GM12874 (cell line): ENCODE data around the gene MSLN.

ENCODE experiments used
- TF ChIP-seq, protein P1 (sequence below): IDR thresholded peaks from 2 replicates; pipeline ENCODE4 v1.5.1; 2011; ENCODE audit warnings: low read depth, mild to moderate bottlenecking, control low read depth, low read length, moderate library complexity; ENCODE audit not compliant: insufficient read depth

Gene MSLN

DNA sequence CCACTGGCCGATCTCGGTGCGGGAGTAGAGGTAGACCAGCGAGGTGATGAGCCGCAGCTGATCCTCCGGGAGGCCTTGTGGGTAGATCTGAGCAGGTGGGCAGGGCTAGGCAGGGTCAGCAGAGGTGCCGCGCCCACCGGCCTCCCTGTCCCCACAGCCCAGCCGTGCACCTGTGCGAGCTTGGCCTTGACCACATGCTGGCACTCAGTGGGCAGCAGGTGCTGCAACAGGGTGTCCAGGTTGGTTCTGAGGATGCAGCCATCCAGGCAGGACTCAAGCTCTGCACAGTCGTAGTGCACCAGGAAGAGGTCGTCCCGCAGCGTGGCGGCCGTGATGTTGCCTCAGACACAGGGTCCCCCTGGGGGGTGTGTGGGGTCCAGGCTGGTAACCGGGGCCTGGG is 12.4 kb downstream of the MSLN start:
- TF ChIP-seq, protein P1, sequence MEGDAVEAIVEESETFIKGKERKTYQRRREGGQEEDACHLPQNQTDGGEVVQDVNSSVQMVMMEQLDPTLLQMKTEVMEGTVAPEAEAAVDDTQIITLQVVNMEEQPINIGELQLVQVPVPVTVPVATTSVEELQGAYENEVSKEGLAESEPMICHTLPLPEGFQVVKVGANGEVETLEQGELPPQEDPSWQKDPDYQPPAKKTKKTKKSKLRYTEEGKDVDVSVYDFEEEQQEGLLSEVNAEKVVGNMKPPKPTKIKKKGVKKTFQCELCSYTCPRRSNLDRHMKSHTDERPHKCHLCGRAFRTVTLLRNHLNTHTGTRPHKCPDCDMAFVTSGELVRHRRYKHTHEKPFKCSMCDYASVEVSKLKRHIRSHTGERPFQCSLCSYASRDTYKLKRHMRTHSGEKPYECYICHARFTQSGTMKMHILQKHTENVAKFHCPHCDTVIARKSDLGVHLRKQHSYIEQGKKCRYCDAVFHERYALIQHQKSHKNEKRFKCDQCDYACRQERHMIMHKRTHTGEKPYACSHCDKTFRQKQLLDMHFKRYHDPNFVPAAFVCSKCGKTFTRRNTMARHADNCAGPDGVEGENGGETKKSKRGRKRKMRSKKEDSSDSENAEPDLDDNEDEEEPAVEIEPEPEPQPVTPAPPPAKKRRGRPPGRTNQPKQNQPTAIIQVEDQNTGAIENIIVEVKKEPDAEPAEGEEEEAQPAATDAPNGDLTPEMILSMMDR: no peak

DNA sequence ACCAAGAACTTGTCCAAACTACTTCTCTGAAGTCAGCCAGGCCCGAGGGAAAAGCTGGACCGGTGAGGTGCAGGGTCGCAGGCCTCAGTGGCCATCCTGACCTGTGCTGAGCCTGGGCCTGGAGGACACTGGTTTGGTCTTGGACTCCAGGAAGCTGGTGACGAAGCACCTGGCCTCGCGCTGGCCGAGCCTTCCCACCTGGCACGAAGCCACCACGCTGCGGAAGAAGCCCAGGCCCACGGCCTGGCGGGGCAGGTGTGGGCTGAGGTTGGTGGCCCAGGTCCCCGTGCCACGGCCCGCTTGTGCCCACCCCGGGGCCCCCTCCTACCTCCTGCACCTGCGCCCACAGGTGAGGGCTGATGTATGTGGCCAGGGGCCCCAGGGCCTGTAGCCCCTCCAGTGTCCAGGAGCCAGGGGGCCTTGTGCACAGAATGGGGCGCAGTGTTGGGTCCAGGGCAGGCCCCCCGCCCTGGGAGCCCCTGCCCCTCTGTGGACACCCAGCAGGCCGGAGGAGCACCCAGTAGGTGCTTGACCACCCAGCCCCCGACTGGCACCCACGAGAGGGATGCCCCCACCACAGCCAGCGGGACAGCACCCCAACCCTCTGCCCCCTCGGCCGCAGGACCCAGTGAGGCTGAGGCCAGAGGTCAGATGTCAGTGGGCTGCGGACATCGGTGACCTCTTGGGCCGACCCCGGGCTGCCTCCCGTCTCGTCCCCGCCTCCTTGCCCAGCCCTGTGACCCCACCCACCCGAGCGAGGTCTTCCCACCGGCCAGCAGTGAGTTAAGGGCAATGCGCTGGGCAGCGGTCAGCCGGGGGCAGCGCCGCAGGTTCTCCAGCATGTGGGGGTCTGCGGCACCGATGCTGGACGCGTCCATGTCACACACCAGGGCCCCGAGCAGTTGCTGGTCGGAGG is 13.8 kb downstream of the MSLN start:
- TF ChIP-seq, protein P1: no peak

DNA sequence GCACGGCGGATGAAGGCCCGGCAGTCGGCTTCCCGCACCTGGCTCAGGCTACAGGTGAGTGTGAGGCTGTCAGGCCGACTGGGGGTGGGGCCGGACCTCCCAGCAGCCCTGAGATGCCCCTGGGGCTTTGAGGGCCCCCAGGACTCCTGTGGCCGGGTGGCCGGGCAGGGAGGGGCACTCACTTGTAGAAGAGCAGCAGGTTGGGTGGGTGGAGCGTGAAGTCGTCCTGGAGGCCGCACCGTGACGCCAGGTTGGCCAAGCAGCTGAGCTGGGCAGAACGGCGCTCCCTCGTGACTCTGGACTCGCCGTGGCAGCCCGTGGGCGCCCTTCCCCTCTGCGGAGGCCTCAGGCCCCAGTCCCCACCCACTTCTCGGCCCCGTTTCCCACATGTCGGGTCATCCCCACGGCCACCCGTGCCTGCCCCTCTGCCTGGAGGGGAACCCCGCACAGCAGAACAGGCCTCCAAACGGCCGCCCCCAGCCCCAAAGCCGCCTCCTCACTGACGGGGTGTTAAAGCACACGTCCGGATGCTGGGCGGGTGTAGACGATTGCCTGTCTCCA is 14.8 kb downstream of the MSLN start:
- TF ChIP-seq, protein P1: no peak

DNA sequence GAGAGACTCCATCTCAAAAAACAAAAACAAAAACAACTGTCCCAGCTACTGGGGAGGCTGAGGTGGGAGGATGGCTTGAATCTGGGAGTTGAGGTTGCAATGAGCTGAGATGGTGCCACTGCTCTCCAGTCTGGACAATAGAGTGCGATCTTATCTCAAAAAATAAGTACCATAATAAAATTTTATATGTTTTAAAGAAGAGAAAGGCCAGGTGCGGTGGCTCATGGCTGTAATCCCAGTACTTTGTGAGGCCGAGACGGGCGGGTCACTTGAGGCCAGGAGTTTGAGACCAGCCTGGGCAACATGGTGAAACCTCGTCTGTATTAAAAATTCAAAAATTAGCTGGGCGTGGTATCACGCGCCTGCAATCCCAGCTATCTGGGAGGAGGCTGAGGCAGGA is 16.3 kb downstream of the MSLN start:
- TF ChIP-seq, protein P1: no peak

DNA sequence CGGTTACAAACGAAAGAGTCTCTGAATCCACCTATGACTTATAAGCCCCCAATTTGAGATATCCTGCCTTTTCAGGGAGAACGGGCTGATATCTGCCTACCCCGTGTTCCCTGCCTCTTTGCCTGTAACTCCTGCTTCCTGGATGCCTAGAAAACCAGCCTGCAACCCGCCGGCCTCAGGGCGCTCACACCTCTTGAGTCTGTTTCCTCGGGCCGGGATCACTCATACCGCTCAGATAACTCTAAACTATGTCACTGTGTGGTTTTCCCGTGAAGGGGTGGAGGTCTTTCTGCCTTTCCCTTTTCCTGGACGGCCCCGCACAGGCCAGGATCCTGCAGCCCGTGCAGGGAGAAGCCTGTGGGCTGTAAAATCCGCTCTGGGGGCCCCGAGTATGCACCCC is 17.3 kb downstream of the MSLN start:
- TF ChIP-seq, protein P1: no peak

DNA sequence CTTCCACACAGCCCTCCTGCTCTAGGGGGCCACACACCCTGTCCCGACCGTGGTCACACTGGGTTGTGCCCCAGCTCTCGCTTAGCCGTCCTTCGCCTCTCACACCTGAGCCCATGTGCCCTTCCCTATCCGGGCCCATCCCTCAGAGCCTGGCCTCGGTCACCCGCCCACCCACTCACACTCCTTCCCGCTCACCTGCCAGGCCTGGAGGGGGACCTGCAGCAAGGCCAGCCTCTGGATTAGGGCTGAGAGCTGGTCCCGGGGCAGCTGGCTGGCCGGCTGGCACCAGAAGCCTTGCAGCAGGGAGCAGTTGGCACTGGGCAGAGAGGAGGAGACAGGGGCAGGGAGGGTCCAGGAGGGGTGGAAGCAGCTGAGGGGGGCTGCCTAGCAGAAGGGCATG is 17.9 kb downstream of the MSLN start:
- TF ChIP-seq, protein P1: no peak

DNA sequence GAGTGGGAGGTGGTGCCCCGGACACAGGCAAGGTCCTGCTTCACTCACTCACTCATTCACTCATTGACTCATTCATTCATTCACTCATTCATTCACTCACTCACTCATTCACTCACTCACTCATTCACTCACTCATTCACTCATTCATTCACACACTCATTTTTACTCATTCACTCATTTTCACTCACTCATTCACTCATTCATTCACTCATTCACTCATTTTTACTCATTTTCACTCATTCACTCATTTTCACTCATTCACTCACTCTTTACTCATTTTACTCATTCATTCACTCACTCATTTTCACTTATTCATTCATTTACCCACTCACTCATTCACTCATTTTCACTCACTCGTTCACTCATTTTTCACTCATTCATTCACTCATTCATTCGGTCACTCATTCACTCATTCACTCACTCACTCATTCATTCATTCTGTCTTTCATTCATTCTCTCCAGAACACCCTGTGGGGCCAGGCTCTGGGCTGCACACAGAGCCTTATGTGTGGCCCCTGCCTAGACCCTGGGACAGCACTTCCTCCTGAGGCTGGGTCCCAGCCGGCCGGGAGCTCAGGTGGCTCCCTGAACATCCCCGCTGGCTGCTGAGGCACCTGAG is 18.5 kb downstream of the MSLN start:
- TF ChIP-seq, protein P1: no peak
